Measurements from ENCODE around the gene RIPOR3.

RIPOR3 gene

DNA sequence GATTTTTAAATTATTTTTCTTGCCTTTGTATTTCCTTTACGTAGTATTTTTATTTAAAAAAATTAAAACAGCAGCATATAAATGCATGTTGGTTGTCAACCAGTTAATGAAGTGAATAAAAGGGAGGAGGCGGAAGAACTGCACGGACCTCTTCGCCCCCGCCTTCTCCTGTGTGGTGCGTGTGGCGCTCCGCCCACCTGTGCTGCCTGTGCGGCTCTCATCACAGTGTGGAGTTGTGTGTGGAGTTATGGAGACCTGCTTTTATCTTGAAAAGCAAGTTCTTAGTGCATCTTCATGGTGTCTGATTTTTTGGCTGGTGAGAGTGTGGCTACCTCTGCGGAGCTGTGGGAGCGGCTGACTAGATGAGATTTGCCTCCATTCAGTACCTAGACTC, 122.8 kb downstream of the RIPOR3 start:
- H3K4me3 ChIP-seq: no peak overlapping the region
- TF ChIP-seq, protein P1, sequence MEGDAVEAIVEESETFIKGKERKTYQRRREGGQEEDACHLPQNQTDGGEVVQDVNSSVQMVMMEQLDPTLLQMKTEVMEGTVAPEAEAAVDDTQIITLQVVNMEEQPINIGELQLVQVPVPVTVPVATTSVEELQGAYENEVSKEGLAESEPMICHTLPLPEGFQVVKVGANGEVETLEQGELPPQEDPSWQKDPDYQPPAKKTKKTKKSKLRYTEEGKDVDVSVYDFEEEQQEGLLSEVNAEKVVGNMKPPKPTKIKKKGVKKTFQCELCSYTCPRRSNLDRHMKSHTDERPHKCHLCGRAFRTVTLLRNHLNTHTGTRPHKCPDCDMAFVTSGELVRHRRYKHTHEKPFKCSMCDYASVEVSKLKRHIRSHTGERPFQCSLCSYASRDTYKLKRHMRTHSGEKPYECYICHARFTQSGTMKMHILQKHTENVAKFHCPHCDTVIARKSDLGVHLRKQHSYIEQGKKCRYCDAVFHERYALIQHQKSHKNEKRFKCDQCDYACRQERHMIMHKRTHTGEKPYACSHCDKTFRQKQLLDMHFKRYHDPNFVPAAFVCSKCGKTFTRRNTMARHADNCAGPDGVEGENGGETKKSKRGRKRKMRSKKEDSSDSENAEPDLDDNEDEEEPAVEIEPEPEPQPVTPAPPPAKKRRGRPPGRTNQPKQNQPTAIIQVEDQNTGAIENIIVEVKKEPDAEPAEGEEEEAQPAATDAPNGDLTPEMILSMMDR (IDR thresholded peaks at IDR 0.05): no peak
- DNase-seq (ENCODE audit: low spot score): no peak

DNA sequence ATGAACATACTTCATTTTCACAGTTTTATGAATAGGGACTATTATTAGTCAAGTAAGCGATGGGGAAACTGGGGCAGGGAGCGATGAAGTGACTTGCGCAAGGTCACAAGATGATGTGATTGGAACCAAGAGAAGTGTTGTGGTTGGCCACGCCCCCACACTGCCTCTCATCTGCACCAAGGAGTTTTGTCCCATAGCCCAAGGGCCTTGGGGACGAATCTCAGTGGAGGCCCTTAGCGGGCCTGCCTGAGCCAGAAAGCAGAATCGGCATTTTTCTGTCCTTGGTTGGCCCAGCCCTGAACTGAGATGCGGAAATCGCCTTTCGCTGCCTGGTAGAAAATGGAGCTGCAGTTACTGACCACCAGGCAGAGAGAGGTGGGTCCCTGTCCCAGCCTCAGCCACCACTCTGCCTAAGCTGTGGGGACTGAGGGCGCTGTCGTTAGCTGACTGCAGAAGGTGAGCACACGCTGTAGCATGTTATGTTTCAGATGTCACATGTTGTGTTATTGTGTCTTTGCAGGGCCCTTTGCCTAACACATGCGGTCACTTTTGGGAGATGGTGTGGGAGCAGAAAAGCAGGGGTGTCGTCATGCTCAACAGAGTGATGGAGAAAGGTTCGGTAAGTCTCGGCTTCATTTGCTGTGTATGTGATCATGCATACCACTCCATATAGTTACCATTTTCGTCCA, 123.3 kb downstream of the RIPOR3 start:
- Histone ChIP-seq H3K4me3 (no peak overlapping the region), H3K27ac (no peak overlapping the region)
- no peak for DNase-seq (ENCODE audit: low spot score)
- TF ChIP-seq, protein P1 (IDR thresholded peaks at IDR 0.05): no peak

More for the DNA sequence above, 122.8 kb downstream of the RIPOR3 start:
- H3K27ac ChIP-seq: no peak overlapping the region

DNA sequence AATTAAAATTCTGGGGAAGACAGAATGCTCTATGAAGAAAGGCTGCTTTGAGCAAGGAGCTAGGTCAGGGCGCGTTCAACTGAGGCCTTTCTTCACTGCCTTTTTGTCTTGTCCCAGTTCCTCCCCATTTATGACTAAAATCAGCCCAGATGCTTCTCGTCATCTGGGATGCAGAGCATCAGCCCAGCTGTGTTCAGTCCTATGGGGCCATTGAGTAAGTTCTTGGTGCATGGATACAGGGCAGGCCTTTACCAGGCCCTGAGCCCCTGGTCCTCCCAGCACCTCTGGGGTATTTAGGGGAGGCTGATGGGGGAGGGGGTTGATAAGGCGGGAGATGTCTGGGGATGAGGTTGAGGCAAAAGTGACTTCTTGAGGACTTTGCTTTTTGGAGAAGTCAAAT, 125.5 kb downstream of the RIPOR3 start:
- TF ChIP-seq, protein P1 (IDR thresholded peaks at IDR 0.05): no peak
- DNase-seq (ENCODE audit: low spot score): no peak
- H3K27ac ChIP-seq: no peak overlapping the region
- H3K4me3 ChIP-seq: no peak overlapping the region

DNA sequence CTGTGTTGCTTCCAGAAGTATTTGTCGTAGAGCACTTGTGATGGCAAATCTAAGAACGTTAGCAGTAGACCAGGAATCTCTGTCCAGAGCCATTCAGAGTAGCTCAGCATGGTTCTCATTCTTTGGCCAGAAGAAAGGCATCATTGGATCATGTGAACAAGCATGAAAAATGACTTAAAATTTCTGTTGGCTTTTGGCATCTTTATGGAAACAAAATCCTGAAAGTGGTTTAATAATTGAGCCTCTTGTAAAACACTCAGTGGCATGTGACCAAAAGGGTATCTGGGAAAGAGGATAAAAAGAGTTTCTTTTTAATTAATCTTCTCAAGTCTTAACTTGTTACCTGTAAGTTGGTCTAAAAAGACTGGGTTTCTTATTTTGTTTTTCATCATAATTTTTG, 126.0 kb downstream of the RIPOR3 start:
- no peak overlapping the region for H3K27ac ChIP-seq
- DNase-seq (ENCODE audit: low spot score): no peak
- TF ChIP-seq, protein P1 (IDR thresholded peaks at IDR 0.05): no peak
- no peak overlapping the region for H3K4me3 ChIP-seq

DNA sequence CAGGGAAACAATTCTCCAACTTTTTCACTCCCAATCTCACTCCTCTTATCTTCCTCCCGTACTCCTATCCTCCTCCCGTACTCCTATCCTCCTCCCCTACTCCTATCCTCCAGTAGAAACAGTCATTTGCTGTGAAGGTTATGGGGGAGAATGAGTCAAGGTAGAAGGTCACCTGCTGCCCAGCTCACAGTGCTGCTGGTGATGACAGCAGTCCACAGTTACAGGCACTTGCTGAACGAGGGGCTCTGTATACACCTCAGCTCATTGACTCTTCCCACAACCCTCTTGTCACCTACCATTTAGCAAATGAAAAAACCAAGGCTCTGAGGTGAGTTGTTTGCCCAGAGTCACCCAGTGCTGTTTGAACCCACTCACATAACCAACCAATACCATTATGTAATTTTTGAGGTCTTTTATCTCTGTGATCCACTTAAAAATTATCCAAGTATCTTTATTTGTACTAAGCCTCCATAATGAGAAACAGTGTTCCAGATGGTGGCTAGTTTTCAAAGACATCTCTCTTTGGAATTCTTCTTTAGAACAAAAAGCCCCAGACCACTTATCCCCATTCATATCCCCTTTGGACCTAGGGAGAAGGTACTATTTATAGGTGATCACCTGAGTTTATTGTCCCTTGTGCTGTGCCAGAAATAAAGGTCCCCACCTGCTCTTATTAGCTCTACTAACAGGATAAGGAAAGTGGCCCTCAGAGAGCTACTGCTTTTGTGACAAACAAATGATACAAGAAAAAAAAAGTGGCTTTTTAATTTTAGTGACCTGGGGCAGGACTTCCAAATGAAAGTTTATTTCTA, 128.0 kb downstream of the RIPOR3 start:
- no peak overlapping the region for H3K27ac ChIP-seq

DNA sequence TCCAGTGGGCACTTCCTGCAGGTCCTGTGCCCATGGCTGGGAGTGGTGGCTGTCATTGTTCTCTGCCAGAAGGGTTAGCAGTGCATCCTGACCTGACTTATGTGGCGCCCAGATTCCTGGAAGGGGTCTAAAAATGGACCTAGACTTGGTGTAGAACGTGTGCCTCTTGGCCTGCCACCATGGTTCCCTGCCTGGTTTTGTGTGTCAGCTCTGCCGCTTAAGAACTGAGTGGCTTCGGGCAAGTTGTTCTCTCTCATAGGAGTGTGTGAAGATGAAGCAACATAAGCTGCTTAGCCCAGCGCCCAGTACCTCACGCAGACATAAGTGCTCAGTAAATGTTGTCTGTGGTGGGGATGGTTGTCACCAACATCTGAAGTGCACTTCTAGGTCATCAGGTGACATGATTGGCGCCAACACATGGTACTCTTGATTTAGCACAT, 129.1 kb downstream of the RIPOR3 start:
- TF ChIP-seq, protein P1 (IDR thresholded peaks at IDR 0.05): no peak
- H3K27ac ChIP-seq: peak overlapping the region; percentile 39 to 81
- no peak overlapping the region for H3K4me3 ChIP-seq
- DNase-seq (ENCODE audit: low spot score): no peak

More for the DNA sequence above, 128.0 kb downstream of the RIPOR3 start:
- H3K4me3 ChIP-seq: no peak overlapping the region
- TF ChIP-seq, protein P1 (IDR thresholded peaks at IDR 0.05): no peak
- DNase-seq (ENCODE audit: low spot score): no peak

All from coronary artery (tissue), 2 donors.